ENCODE measurements around the gene DCAF17.
"Not testable (repeated sequence)": the region's sequence is repeated elsewhere in the genome, so short reads cannot be mapped to it uniquely, and the experiment has no call there.

DCAF17 gene

GRCh38 chr2:171410101-171410500, 23.9 kb upstream of the DCAF17 start:
- DNase-seq: no peak

- no peak for DNase-seq
These were observed 23.4 kb upstream of the DCAF17 start for GRCh38 chr2:171410624-171411023.

- no peak for DNase-seq
These were observed 22.8 kb upstream of the DCAF17 start for GRCh38 chr2:171411214-171411613.

- no peak for DNase-seq
These were observed 22.1 kb upstream of the DCAF17 start for GRCh38 chr2:171411791-171412483.

GRCh38 chr2:171412571-171413175, 21.4 kb upstream of the DCAF17 start:
- no peak for DNase-seq

GRCh38 chr2:171414645-171415044, 19.4 kb upstream of the DCAF17 start:
- not testable (repeated sequence) for DNase-seq

GRCh38 chr2:171416009-171416926, 17.8 kb upstream of the DCAF17 start:
- DNase-seq: peak; percentile 46

- DNase-seq: no peak
These were observed 14.7 kb upstream of the DCAF17 start for GRCh38 chr2:171419333-171419732.

GRCh38 chr2:171420728-171421563, 13.1 kb upstream of the DCAF17 start:
- DNase-seq: no peak

GRCh38 chr2:171422710-171423495, 11.1 kb upstream of the DCAF17 start:
- not testable (repeated sequence) for DNase-seq

- no peak for DNase-seq
These were observed 3.3 kb upstream of the DCAF17 start for GRCh38 chr2:171430516-171431410.

GRCh38 chr2:171431677-171432167, 2.3 kb upstream of the DCAF17 start:
- no peak for DNase-seq

GRCh38 chr2:171432206-171432968, 1.6 kb upstream of the DCAF17 start:
- no peak for DNase-seq

- DNase-seq: no peak
These were observed 860 bp upstream of the DCAF17 start for GRCh38 chr2:171432969-171433762.

GRCh38 chr2:171433763-171434012, 338 bp upstream of the DCAF17 start, which contains the start of gene METTL8:
METTL8 (minus strand) TSS chr2:171433990; CDS start chr2:171392185, 41,805 bp downstream.
- no peak for DNase-seq

- DNase-seq: no peak
These were observed 2.3 kb downstream of the DCAF17 start for GRCh38 chr2:171436307-171436706.

- DNase-seq: no peak
These were observed 7.4 kb downstream of the DCAF17 start for GRCh38 chr2:171441470-171441869.

GRCh38 chr2:171447675-171448074, 13.6 kb downstream of the DCAF17 start:
- no peak for DNase-seq

GRCh38 chr2:171451074-171451473, 17.0 kb downstream of the DCAF17 start:
- DNase-seq: no peak

All from right kidney (tissue), 1 donor.